Epithelial cell of proximal tubule (primary cell): Measurements from ENCODE around the gene TTLL12. TPM values are rescaled to one million over a fixed set of nuclear protein-coding genes. Genes with fewer than 3 reads are reported as not detected.

Source experiments
- DNase-seq: peaks from one replicate; pipeline ENCODE4 v3.0.0-alpha.2; 2011; ENCODE audit warnings: low read depth
- H3K4me3 ChIP-seq: 2 replicates; pipeline ENCODE4 v1.5.1; 2011; ENCODE audit warnings: low read depth, mild to moderate bottlenecking, low read length
- CTCF ChIP-seq: conservative IDR thresholded peaks from 2 replicates; pipeline ENCODE4 v1.5.1; 2012; ENCODE audit warnings: low read depth, mild to moderate bottlenecking, low read length
- total RNA-seq: library from RNA; depleted of rRNA; stranded (reverse); fragments of >200 nt; gene quantifications from 2 replicates; pipeline ENCODE4 v1.2.3, GENCODE V29; 2015

TTLL12 gene
- total RNA-seq, 1 donor from 2014 or later: 91.8 TPM

- no peak for DNase-seq
Observed at GRCh38 chr22:43230971-43231723, 44.2 kb upstream of the TTLL12 start.

GRCh38 chr22:43230571-43230970, 43.6 kb upstream of the TTLL12 start:
- DNase-seq: no peak
- TF ChIP-seq CTCF: no peak
- H3K4me3 ChIP-seq: no peak overlapping the region

More at GRCh38 chr22:43230971-43231723, 44.2 kb upstream of the TTLL12 start:
- TF ChIP-seq CTCF: peak; percentile 92
- H3K4me3 ChIP-seq: no peak overlapping the region

GRCh38 chr22:43228863-43229262, 41.9 kb upstream of the TTLL12 start:
- no peak for DNase-seq
- H3K4me3 ChIP-seq: no peak overlapping the region
- no peak for TF ChIP-seq CTCF

- DNase-seq: no peak
- H3K4me3 ChIP-seq: no peak overlapping the region
- peak; percentile 49 for TF ChIP-seq CTCF
Observed at GRCh38 chr22:43228330-43228729, 41.4 kb upstream of the TTLL12 start.

- DNase-seq: no peak
- no peak for TF ChIP-seq CTCF
Observed at GRCh38 chr22:43227239-43227630, 40.3 kb upstream of the TTLL12 start.

GRCh38 chr22:43226377-43227238, 39.7 kb upstream of the TTLL12 start:
- no peak overlapping the region for H3K4me3 ChIP-seq
- no peak for DNase-seq
- no peak for TF ChIP-seq CTCF

More at GRCh38 chr22:43227239-43227630, 40.3 kb upstream of the TTLL12 start:
- H3K4me3 ChIP-seq: no peak overlapping the region
